GM21528 (cell line): ENCODE results near the gene NRP2.

Source experiments
- ATAC-seq: cut with Tn5 transposase; IDR thresholded peaks from one replicate; pipeline ENCODE4 v1.9.1; 2021; ENCODE audit warnings: mild to moderate bottlenecking, moderate library complexity; ENCODE audit not compliant: unreplicated experiment, low FRiP score

Gene NRP2

DNA sequence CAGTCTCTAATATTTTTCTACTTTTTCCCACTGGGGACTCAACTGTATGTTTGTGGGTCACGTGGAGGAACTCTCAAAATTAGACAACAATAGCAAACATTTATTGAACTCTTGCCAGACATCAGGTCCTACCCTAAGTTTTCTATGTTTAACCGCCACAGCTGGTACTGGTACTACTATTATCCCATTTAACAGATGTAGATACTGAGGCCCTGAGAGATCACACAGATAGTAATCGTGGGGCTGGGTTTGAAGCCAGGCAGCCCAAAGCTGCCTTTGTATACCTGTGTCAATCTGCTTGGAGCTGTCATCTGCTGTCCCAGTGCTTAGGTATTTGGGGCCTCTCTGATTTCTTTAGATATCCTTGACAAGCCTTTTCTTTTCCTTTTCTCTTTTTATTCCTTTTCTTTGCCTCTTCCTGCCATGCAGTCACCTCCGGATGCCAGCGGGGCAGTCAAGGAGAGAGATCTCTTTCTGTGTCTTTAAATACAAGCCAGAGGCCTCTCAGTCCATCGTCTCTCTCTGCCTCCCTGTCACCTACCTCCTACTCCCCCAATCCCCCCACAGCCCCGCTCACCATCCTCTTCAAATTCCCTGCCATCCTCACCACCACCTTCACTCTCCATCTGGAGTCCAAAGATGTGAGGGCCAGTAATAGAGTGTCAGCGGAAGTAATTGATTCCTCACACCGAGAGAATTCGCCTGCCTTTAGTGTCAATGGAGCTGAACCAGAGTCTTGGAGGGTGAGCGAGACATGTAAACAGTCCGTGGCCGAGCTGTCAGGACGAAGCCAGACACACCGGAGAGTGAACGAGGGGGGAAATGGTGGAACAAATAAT is 23.4 kb downstream of the NRP2 start:
- no peak for ATAC-seq

DNA sequence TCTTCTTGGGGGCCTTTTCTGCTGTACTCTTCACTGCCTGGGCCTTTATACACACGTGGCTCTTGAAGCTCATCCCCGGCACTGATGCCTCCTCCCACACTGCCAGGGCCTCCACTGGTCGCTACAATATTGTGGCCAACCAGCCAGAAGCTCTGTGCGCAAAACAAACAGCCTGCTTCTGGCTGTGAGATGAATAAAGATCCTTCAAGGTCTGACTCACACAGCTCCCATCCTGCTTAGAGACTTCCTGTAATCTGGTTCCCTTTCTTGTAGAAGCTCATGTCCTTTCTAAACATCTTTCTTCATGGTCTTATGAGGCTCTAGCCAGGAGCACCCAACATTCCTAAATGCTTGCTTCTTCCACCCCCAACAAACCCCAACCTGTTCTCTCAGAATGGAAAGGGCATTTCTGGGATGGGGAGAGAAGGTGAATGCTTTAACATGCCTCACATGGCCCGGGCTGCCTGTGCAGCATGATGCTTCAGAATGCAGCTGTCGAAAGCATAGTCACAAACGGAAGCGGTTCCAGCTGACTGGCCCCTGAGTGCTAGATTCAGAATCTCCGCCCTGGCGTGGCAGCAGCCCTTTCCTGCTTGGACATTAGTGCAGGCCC is 24.6 kb downstream of the NRP2 start:
- ATAC-seq = peak; percentile 99

DNA sequence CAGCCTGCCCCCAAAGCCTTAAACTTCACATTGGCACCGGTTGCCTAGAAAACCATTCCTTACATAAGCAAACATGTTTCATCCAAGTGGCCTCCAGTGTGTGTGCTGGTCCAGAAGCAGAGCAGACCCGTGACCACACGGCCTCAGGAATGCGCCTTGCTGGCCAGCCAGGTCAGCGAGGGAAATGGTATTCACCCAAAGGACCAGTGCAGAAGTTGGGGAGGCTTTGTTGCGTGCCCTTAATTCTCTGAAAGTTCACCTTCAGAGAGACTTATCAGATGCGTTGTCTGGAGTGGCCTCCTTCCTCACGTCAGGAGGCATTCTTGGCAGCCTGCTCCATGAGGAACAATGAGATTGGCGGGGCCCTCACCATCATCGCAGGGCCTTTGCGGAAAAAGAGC is 25.9 kb downstream of the NRP2 start:
- ATAC-seq = no peak

DNA sequence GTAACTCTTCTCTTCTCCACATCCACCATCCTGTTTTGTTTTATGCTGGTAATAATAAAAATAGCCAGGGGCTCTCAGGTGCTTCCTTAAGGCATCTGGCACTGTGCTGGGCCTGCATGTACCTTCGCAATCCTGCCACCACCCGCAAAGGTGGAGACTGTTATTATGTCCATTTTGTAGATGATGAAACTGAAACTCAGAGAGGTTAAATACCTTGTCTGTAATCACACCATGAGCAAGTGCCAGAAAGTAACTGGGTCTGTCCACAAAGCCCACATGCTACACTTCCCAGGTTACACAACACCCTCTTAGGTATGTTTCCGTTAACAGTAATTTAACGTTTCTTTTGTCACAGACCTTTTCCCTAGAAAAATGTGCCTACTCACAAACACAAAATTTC is 27.0 kb downstream of the NRP2 start:
- ATAC-seq = no peak

DNA sequence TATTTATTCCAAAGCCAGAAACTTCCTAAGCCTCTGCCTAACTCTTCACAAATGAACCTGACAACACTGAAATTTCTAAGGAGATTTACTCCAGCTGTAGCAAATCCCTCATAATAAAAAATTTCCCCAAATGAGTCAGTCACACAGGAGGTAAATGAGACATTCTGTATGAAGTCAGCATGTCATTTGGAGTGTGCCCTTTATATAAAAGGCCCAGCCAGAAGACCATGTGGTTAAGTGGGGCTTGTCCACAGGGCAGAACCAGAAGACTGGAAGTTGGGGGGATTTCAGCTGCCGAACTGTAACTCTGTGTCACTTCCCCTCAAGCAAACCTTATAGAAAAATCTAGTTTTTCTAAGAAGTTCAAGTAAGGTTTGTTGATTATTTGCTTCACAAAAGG is 30.2 kb downstream of the NRP2 start:
- no peak for ATAC-seq

DNA sequence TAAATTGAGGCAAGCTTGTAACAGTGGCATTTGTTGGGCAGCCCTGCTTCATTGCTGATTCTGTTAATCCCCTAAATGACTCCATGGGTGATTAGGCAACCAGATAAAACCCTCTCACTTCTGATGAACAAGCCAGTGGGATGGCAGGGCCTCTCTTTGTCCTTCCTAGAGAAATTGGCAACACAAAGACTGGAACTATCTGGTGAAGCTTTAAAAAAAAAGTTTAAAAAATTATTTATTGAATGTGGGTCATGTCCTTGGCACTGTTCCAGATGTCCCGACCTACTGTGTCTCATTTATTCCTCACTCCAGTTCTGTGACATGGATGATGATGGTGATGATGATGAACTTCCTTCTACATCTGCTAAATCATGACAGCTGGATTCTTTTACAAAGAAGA is 30.8 kb downstream of the NRP2 start:
- no peak for ATAC-seq

DNA sequence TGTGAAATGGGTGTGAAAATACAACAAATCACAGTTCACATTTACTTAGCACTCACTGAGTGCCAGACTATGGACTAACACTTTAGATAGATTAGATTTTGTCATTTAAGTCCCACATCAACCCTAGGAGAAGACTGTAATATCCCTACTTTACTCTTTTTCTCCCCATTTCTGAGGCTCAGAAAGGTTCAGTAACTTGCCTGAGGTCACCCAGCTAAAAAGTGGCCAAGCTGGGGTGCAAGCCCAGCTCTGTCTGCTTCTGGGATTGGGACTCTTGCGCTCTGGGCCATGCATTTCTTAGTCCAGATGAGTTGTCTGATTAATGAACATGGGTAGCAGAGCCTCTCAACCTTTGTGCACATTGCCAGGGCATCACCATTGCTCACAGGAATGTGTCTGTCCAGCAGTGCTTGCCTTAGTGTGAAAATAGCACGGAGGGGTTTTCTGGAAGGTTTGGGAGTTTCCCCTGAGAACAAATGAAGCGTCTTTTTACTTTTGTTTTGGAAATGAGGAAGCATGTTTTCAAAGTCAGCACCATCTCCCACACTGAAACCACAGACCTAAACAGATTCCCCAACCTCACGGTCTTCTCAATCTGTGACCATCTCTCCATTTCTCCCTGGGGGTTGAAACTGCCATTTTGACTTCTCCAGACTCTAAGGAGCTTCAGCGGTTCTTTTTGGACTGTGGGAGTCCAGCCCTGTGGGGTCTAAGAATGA is 31.9 kb downstream of the NRP2 start:
- peak; percentile 69 for ATAC-seq

DNA sequence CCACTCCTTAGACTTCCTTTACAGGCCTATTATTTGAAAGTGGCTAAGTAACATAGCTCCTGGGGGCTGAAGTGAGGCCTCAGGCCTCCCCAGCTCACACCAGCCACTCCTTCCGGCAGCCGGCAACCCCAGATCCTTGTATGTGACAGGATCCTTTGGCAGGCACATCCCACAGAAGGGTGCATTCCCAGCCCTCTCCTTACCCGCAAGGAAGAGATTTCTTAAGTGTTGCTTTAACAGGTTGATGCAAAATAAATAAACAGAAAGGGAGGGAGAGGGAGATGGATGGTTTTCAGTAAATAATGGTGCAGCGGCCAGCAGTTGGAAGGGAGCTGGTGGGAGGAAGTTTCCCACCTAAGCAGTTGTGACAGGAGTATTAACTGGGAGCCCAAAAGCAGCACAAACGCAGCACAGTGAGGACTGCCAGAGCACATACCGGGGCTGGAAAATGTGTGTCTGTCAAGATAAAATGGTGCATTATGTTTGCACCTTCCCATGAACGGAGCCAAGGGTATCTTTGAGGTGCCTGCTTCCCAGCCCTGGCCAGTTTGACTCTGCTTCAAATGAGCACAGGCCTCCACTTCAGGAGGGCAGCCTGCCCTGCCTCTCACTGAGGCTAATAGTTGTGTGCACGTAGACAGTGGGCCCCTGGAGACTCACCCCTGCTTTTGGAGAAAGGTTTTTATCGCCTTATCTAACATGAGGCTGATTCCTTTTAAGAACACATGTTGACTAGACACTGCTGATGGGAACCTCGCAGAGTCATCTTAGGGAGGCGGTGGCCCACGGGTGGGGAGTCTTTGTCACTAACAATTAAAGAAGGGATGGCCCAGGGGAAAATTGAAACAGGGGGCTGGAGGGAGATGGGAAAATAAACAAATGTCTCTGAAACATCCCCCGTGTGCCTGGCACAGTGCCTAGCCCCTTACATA is 32.8 kb downstream of the NRP2 start:
- peak; percentile 30 for ATAC-seq

DNA sequence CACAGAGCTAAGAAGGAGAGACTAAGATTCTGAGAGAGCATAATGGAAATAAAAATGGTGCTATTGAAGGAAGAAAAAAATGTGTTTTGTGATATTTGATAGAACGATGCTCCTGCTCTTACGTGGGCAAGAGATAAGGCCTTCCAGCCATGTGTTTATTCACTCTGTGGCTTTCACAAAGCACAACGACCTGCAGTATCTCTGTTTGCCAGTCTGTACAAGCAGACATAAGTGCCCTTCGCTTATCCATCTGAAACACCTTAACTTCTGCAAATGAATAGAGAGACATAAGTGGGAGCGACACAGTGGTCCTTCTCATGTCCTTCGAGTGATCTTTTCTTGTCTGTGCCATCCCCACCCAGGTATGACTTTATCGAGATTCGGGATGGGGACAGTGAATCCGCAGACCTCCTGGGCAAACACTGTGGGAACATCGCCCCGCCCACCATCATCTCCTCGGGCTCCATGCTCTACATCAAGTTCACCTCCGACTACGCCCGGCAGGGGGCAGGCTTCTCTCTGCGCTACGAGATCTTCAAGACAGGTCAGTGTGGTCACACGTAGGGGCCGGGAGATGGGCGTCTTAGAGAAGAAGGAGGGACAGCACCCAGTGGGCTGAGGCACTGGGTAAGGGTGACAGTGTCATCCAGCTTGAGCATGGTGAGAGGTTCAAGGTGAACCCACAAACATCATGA is 33.7 kb downstream of the NRP2 start:
- no peak for ATAC-seq

DNA sequence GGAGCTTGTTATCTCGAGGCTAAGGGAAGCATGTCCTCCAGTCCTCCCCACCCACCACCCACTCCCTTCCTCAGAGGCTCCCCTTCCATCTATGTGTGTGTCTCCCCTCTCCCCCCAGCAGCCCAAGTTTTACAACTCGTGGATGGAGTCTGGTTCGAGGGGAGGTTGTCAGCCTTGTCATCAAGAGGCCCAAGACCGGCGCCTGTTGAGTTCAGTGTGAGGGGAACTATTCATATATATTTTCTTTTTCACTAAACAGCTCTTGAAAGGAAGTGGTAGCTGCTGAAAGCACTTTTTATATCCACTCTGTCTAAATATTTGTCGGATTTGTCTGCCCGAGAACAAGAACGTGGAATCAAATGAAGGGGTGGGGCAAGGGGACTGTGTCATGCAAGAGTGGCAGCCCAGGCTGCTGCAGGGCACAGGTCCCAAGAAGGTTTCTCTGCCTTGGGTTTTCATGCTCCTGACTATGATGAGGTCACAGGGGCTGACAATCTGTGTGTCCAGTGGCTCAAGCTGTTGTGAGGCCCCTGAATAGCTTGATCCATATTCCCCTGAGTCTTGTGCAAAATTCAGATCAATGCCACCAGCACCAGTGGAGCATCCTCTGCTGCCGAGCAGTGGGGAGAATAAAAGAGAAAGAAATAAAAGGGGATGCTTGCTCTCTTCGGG is 35.0 kb downstream of the NRP2 start:
- no peak for ATAC-seq

DNA sequence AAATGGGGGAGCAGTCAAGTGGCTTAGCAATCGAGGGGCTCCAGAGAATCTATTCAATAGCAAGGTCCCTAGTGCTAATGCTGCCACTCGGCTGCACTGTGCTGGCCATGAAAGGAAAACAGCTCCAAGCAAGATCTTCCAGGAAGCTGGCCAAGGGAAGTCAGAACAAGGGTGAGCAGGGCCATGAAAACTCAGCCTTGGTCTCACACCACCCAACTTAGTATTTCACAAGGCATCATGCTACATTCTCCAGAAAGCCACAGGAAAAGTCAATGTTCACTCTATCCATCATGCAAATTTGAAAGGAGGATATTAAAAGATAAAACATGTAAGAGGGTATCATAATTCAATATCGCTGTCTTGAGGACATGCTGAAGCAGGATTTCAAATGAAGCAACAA is 35.7 kb downstream of the NRP2 start:
- ATAC-seq = no peak

DNA sequence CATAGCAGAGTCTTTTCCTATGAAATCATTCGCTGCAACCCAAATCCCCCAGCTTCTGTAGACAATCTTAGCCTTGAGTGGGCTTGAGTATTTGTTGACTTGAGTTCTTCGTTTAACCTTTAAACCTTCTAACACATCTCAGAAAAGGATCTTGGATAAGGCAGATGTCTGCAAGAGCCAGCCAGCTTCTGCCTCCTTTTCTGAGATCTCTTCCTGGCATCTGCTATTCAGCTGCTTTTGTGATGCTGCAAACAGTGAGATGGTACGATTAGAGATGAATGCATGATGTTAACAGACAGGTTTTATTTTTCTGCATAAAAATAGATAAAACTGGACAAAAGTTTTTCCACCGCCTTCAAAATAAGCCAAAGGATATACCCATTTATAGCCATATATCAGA is 37.5 kb downstream of the NRP2 start:
- ATAC-seq = no peak

DNA sequence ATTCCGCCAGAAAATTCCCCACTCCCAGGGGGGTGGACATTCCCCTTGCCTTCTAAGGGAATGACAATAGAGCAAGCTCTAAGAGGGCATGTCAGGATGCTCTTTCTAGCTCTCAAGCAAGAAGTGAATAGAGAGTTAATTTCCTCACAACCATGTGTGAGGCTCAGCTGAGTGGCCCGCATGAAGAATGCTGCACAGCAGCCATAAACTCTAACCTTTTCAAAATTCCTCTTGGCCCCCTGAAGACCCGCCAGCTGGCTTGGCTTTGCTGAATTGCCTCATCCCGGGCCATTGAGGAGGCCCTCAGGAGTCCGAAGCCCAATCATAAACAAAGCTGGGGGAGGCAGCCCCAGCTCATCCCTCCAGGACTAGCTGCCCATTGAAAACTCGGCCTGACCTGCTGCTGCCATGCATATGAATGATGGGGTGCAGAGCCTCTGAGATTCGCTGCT is 38.2 kb downstream of the NRP2 start:
- no peak for ATAC-seq

DNA sequence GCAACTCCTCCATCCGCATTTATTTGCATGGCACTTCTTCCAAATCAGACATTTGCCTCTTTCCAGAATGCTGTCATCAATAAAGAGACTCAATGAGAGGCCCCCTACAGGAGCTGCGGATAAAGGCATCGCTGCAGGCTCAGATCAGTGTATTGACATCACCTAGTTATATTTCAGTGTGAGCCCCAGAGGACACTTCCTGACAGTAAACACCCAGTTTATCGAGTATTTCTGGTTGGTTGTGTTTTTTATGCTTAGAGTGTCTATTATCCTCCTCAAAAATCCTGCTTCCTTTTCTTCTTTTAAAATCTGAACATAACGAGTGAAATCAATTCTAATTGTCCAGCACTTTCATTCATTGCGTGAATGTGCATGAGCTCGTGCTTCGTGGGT is 38.8 kb downstream of the NRP2 start:
- no peak for ATAC-seq

DNA sequence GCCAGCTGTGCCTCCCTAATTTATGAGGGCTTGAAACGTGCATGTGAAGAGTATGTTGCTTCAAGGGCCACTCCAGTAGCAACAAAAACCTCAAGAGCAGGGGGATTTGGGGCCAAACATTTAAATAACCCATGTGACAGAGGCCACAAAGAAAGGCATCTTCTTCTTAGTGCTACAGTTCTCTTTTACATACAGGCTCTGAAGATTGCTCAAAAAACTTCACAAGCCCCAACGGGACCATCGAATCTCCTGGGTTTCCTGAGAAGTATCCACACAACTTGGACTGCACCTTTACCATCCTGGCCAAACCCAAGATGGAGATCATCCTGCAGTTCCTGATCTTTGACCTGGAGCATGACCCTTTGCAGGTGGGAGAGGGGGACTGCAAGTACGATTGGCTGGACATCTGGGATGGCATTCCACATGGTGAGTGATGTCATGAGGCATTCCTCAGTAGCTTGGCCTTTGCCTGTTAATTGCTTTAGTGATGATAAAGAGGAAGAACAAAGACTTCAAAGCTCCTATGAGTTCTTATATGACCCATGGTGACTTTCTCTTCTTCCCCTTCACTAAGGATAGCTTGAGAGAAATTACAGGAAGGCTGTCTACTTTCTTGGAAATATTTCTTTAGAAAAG is 40.1 kb downstream of the NRP2 start:
- no peak for ATAC-seq

DNA sequence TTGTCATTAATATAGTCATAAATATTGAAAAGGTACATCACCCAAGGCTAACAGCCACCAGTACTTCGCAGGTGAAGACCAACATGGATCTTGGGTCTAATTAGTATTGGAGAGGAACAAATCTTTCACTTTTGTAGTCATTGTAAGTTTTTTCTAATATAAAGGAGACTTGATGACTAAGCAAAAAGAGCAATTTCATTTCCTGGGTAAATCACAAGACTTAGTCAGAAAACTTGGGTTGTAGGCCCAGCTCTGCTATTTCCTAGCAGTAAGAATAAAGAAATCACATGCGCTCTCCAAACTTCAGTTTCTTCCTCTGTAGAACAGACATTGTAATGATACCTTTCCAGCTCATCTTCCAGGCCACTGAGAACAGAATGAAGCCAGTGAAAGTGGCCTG is 40.9 kb downstream of the NRP2 start:
- no peak for ATAC-seq

DNA sequence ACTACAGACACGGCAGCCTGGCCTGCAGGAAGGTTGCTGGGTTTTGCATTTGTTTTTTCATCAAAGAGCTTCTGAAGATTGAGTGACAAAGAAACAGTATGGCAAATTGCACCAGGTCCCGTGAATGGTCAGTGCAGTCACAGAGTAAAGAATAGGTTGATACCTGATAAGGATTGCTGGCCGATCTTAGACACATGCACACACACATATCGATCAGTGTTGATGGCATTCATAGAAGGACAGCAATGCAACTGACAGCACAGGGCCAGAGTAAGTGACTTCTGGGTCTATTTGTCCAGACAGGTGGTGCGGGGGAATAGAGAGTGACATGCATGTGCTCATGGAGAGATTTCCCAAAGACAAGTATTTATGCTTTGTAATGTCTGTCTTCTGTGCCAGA is 42.8 kb downstream of the NRP2 start:
- ATAC-seq = no peak

DNA sequence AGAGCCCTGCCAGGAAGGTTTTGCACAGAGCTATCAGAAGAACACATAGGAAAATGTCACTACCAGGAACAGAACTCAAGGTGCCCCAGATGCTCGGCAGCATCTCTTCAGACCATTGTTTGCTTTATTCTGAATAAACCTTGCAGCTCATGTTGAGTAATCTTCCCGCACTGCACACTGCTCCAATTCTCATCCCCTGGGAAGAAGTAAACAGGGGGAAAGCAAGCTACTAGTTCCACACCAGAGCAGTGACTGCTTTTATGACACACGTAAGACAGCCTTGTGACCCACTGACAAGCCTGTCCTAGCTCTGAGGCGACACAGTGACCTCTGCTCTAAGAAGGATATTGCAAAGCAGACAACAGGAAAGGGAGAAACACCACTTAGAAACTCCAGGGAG is 44.2 kb downstream of the NRP2 start:
- no peak for ATAC-seq

DNA sequence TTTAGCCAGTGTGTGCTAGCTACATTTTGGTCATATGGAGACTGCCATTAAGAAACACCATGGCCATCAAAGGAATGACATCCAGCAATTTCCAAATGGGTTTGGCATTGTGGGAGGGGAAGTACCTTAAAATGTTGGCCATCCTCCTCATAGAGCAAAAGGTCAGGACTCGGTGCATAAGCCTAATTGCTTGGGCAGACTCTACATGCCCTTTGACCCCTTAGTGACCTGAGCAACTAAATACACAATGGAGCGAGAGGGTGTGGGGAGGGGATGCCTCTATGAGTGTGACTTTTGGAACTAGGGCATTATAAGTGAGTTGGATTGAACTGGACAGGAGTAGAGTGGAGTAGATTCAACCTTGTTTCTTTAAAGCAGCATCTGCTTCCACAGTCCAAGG is 44.9 kb downstream of the NRP2 start:
- no peak for ATAC-seq
